Osteoblast (primary cell): ENCODE results near the gene TMEM37. TPM values are rescaled to one million over a fixed set of nuclear protein-coding genes. Genes with fewer than 3 reads are reported as not detected.

ENCODE experiments used
- DNase-seq: peaks from one replicate; pipeline ENCODE4 v3.0.0; 2011; ENCODE audit warnings: low spot score, mixed read lengths; ENCODE audit not compliant: insufficient read length; ENCODE audit errors: missing footprints
- H2AFZ ChIP-seq: 2 replicates; pipeline ENCODE4 v1.6.0; 2011; ENCODE audit warnings: mild to moderate bottlenecking, low read length
- H3K27ac ChIP-seq: 2 replicates; pipeline ENCODE4 v1.5.1; 2011; ENCODE audit warnings: mild to moderate bottlenecking, low read depth, low read length, moderate library complexity
- H3K27me3 ChIP-seq: 2 replicates; pipeline ENCODE4 v1.6.0; 2012; ENCODE audit warnings: mild to moderate bottlenecking, control low read depth, inconsistent platforms, low read length, moderate library complexity; ENCODE audit not compliant: insufficient read depth
- H3K36me3 ChIP-seq: 2 replicates; pipeline ENCODE4 v1.5.1; 2011; ENCODE audit warnings: mild to moderate bottlenecking, low read length, control low read depth, moderate library complexity; ENCODE audit not compliant: insufficient read depth
- H3K4me1 ChIP-seq: 2 replicates; pipeline ENCODE4 v1.5.1; 2011; ENCODE audit warnings: mild to moderate bottlenecking, low read length, control low read depth, moderate library complexity; ENCODE audit not compliant: insufficient read depth
- H3K4me2 ChIP-seq: 2 replicates; pipeline ENCODE4 v1.6.0; 2011; ENCODE audit warnings: mild to moderate bottlenecking, low read length; ENCODE audit not compliant: insufficient read depth
- H3K4me3 ChIP-seq: fragments of 200-600 bp; sonication (generic); 3 replicates; pipeline ENCODE4 v1.5.1; 2012; ENCODE audit warnings: mild to moderate bottlenecking, low read length, inconsistent platforms; ENCODE audit not compliant: insufficient read depth
- H3K79me2 ChIP-seq: 2 replicates; pipeline ENCODE4 v1.6.0; 2012; ENCODE audit warnings: mild to moderate bottlenecking, low read length, control low read depth, inconsistent platforms; ENCODE audit not compliant: insufficient read depth
- H3K9me3 ChIP-seq: 2 replicates; pipeline ENCODE4 v1.5.1; 2011; ENCODE audit warnings: low read depth, low read length, control low read depth
- H4K20me1 ChIP-seq: 2 replicates; pipeline ENCODE4 v1.6.0; 2012; ENCODE audit warnings: mild to moderate bottlenecking, low read length, control low read depth; ENCODE audit not compliant: insufficient read depth
- total RNA-seq: library from RNA; depleted of rRNA; stranded (reverse); fragments of >200 nt; gene quantifications from 2 replicates; pipeline ENCODE4 v1.2.3, GENCODE V29; 2012
- TF ChIP-seq, protein P1 (sequence below): IDR thresholded peaks from 2 replicates; pipeline ENCODE4 v1.5.1; 2011; ENCODE audit warnings: mild to moderate bottlenecking, low read depth, low read length, moderate library complexity; ENCODE audit errors: extremely low read depth

TMEM37 gene
- total RNA-seq, 1 donor = 1.1 TPM

DNA sequence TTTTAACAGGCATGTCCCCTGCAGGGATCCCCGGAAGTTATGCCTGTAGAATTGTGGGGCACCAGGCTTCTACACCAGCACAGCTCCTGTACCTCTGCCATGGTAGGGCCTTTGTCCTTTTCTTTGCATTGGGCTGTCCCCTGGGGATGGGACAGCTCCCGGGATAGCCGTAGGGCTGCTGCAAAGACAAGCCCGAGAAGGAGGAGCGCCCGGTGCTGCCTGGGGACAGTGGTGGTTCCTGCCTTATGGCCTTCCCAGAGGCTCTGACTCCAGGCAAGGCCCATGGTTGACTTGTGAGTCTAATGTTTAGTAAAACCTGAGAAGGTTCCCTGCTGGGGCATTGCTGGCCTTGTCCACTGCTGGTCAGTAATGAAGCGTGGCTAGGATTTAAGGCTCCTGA is 30.9 kb downstream of the TMEM37 start:
- Histone ChIP-seq H3K27ac (no peak overlapping the region), H3K27me3 (no peaks in the 10 kb centered on the region), H3K4me3 (no peak overlapping the region), H4K20me1 (no peaks in the 10 kb centered on the region), H2AFZ (no peak overlapping the region), H3K4me1 (peaks cover 11% of the 10 kb centered on the region), H3K36me3 (no peaks in the 10 kb centered on the region), H3K4me2 (no peak overlapping the region), H3K9me3 (no peaks in the 10 kb centered on the region), H3K79me2 (no peaks in the 10 kb centered on the region)
- DNase-seq = no peak
- TF ChIP-seq, protein P1, sequence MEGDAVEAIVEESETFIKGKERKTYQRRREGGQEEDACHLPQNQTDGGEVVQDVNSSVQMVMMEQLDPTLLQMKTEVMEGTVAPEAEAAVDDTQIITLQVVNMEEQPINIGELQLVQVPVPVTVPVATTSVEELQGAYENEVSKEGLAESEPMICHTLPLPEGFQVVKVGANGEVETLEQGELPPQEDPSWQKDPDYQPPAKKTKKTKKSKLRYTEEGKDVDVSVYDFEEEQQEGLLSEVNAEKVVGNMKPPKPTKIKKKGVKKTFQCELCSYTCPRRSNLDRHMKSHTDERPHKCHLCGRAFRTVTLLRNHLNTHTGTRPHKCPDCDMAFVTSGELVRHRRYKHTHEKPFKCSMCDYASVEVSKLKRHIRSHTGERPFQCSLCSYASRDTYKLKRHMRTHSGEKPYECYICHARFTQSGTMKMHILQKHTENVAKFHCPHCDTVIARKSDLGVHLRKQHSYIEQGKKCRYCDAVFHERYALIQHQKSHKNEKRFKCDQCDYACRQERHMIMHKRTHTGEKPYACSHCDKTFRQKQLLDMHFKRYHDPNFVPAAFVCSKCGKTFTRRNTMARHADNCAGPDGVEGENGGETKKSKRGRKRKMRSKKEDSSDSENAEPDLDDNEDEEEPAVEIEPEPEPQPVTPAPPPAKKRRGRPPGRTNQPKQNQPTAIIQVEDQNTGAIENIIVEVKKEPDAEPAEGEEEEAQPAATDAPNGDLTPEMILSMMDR = no peak

DNA sequence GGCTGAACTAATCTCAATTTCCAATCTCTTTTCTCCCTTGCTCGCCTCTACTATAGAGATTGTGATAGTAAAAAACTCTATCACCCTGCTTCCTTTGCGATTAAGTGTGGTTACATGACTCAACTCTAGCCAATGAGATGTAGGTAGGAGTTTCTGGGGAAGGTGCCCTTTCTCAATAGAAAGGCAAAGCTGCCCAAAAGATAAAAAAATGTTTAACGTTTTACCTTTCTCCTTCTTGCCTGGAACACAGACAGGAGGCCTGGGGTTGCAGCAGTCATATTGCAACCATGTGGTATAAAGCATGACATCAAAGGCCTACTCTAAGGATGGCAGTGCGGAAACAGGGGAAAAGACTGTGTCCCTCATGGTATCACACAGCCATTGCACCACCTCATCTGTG is 31.5 kb downstream of the TMEM37 start:
- TF ChIP-seq, protein P1 = no peak
- no peaks in the 10 kb centered on the region for H3K27me3 ChIP-seq
- no peak overlapping the region for H3K4me2 ChIP-seq
- no peaks in the 10 kb centered on the region for H3K36me3 ChIP-seq
- H3K27ac ChIP-seq = no peak overlapping the region
- H3K79me2 ChIP-seq = no peaks in the 10 kb centered on the region
- DNase-seq = peak; percentile 54
- no peak overlapping the region for H2AFZ ChIP-seq
- no peaks in the 10 kb centered on the region for H3K9me3 ChIP-seq
- H4K20me1 ChIP-seq = no peaks in the 10 kb centered on the region
- peaks cover 11% of the 10 kb centered on the region for H3K4me1 ChIP-seq
- no peak overlapping the region for H3K4me3 ChIP-seq

DNA sequence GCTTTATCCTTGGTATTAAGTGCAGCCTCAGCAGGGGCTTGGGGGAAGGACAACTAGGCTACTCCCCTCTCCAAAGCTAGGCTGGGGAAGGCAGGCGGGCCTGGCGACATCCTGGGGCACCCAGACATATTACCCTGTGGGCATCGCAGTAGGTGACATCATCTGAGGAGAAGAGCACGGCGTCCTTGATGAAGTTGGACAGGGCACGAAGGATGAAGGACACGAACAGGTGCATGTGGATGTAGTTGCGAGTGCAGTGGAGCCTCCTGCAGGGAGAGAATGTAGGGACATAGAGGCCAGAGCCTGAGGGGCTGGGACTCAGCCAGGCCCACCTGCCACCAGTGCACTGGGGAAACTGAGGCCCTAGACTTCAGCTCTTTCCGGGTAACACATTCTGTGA is 32.3 kb downstream of the TMEM37 start:
- Histone ChIP-seq H3K4me3 (no peak overlapping the region), H3K9me3 (no peaks in the 10 kb centered on the region), H3K79me2 (no peaks in the 10 kb centered on the region), H3K27me3 (no peaks in the 10 kb centered on the region), H3K27ac (no peak overlapping the region), H2AFZ (no peak overlapping the region), H4K20me1 (no peaks in the 10 kb centered on the region), H3K4me1 (peaks cover 11% of the 10 kb centered on the region), H3K4me2 (no peak overlapping the region), H3K36me3 (no peaks in the 10 kb centered on the region)
- TF ChIP-seq, protein P1 = no peak
- DNase-seq = no peak

DNA sequence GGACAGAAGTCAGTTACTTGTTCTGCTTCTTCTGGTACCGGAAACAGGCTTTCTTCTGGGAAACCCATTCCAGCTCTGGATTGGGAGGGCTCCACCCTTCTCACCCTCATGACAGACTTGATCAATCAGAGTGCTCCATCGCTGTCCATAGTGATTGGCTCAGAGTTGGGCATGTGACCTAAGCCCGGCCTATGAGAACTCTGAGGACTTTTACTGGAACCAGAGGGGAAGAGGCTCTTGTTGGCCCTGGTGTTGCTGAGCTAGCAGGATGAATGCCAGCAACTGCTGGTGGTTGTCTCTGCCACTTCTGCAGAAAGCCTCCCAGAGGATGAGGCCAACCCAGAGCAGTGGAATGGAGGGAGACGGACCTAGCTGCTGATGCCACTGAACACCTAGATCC is 33.3 kb downstream of the TMEM37 start:
- Histone ChIP-seq H3K9me3 (no peaks in the 10 kb centered on the region), H3K4me1 (peaks cover 11% of the 10 kb centered on the region), H4K20me1 (no peaks in the 10 kb centered on the region), H3K4me2 (no peak overlapping the region), H3K79me2 (no peaks in the 10 kb centered on the region), H3K4me3 (no peak overlapping the region), H3K27me3 (no peaks in the 10 kb centered on the region), H3K27ac (no peak overlapping the region), H2AFZ (no peak overlapping the region), H3K36me3 (no peaks in the 10 kb centered on the region)
- TF ChIP-seq, protein P1 = no peak
- DNase-seq = no peak
